ENCODE results near the gene SAT2. TPM values are rescaled to one million over a fixed set of nuclear protein-coding genes. Genes with fewer than 3 reads are reported as not detected.

Gene SAT2
- total and polyA plus RNA-seq, 2 experiments from 2014 or later: 56.7 to 69.4 TPM

- H2AFZ ChIP-seq: no peak overlapping the region
- Mint-ChIP-seq H3K4me1 (peaks cover 36% of the 10 kb centered on the region), H3K9me3 (no peaks in the 10 kb centered on the region), H3K27ac (peak overlapping the region; percentile 96), H3K27me3 (ENCODE audit: insufficient read depth, low read depth, poor library complexity) (peaks cover 18% of the 10 kb centered on the region), H3K36me3 (ENCODE audit: low read depth) (peaks cover 63% of the 10 kb centered on the region), H3K4me3 (peak overlapping the region; percentile 51)
- peak; percentile 74 for DNase-seq (ENCODE audit: low spot score)
- ATAC-seq: peak; percentile 51
- H3K9me2 ChIP-seq (ENCODE audit: insufficient read depth): no peaks in the 10 kb centered on the region
- peaks cover 35% of the 10 kb centered on the region for H3F3A ChIP-seq (replicated peaks; ENCODE audit: low read depth)
- no peak for TF ChIP-seq ETS1 (IDR thresholded peaks at IDR 0.05)
- no peak for TF ChIP-seq POLR2AphosphoS5 (IDR thresholded peaks at IDR 0.05; ENCODE audit: low read depth)
- TF ChIP-seq JUNB (IDR thresholded peaks at IDR 0.05; ENCODE audit: unreplicated experiment): no peak
- no peak for TF ChIP-seq REST (IDR thresholded peaks at IDR 0.05; ENCODE audit: unreplicated experiment)
- no peak for TF ChIP-seq CREB1 (CRISPR knock-in tag; IDR thresholded peaks at IDR 0.05; ENCODE audit: low read depth)
- no peak for TF ChIP-seq EZH2phosphoT487 (IDR thresholded peaks at IDR 0.05; ENCODE audit: unreplicated experiment)
- no peak for TF ChIP-seq ZNF331 (CRISPR knock-in tag; IDR thresholded peaks at IDR 0.05; ENCODE audit: low read depth)
- TF ChIP-seq STAT1 (IDR thresholded peaks at IDR 0.05; ENCODE audit: unreplicated experiment): no peak
- TF ChIP-seq CTCF (conservative IDR thresholded peaks at IDR 0.05; ENCODE audit: low read depth in 2 of 2): no peak
- TF ChIP-seq ZNF462 (CRISPR knock-in tag; IDR thresholded peaks at IDR 0.05): no peak
- TF ChIP-seq NANOG (IDR thresholded peaks at IDR 0.05; ENCODE audit: borderline replicate concordance): no peak
- H3K36me3 ChIP-seq (ENCODE audit: insufficient read depth): peaks cover 32% of the 10 kb centered on the region
- H3K4me3 ChIP-seq: peak overlapping the region; percentile 88
- H3K79me2 ChIP-seq (replicated peaks; ENCODE audit: insufficient read depth): peaks cover 5% of the 10 kb centered on the region
- no peaks in the 10 kb centered on the region for H3K27me3 ChIP-seq (ENCODE audit: insufficient read depth)
- H4K20me1 ChIP-seq (replicated peaks; ENCODE audit: insufficient read depth): no peaks in the 10 kb centered on the region
- H3K4me2 ChIP-seq: peak overlapping the region; percentile 70
- peak overlapping the region; percentile 97 for H3K27ac ChIP-seq (ENCODE audit: low read depth)
- H3K4me1 ChIP-seq (ENCODE audit: insufficient read depth): peaks cover 14% of the 10 kb centered on the region
Observed at GRCh38 chr17:7590743-7591142, 36.9 kb downstream of the SAT2 start.

Measured in GM23338 (cell line).